Pulmonary artery endothelial cell (primary cell): ENCODE measurements around the gene PFN3. TPM values are rescaled to one million over a fixed set of nuclear protein-coding genes. Genes with fewer than 3 reads are reported as not detected.
"Not testable (repeated sequence)": the region's sequence is repeated elsewhere in the genome, so short reads cannot be mapped to it uniquely, and the experiment has no call there.

Experiments used
- DNase-seq: peaks from one replicate; pipeline ENCODE4 v3.0.0-alpha.2; 2011; ENCODE audit warnings: low read depth, low spot score
- total RNA-seq: library from RNA; depleted of rRNA; stranded (reverse); fragments of >200 nt; gene quantifications from 2 replicates; pipeline ENCODE4 v1.2.3, GENCODE V29; 2014

PFN3 gene
- total RNA-seq, 1 donor from 2014 or later, result not detected

DNA sequence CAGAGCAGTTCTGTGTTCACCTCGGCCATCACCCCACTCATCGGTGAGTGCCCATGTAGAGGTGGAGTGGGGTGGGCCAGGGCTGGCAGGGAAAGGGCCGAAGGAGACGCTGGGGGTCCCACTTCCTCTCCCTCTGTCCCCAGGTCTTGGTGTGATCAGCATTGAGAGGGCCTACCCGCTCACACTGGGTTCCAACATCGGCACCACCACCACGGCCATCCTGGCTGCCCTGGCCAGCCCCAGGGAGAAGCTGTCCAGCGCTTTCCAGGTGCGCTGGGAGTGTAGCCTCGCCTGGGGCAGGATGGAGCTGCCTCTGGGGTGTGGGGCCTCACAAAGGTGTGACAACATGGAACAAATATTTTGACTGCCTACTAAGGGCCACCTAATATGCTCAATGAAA lies 3.7 kb downstream of the PFN3 start:
- no peak for DNase-seq

DNA sequence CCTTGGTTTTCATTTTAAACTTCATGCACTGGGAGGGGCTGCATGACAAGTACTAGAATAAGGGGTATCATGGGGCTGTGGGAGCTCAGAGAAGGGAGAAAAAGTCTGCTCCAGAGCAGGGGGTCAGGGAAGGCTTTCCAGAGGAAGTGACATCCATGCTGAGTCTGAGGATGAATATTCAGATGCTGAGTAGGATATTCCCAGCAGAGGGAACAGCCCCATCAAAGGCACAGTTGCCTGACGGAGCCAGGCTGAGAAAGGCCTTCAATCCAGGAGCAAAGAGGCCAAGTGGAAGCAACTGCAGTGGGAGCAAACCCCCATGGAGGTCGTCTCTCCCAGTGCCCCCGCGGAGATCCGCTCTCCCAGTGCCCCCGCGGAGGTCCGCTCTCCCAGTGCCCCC lies 4.4 kb downstream of the PFN3 start:
- no peak for DNase-seq

GRCh38 chr5:177393990-177394389 lies 6.5 kb downstream of the PFN3 start:
- DNase-seq, result no peak

DNA sequence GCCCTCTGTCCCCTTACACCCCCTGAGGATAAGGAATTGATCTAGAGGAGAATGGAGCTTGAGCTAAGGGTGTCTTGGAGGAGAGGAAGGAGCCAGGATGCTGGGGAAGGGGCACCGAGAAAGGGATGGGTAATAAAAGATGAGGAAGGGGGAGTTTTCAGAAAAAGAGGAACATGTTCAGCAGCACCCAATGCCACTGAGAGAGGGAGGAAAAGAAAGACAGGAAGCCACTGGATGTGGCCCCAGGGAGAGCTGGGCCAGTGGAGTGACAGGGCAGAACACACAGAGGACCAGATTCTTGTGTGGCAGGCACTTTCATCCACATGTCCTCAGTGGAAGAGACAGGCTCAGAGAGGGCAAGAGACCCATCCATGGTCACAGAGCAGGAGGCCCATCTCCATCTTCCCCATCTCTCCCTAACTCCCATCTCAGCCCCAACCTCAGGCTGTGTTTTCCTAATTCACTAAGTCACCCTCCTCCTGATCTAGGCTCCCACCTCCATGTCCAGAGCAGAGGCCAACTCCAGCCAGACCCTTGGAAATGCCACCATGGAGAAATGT lies 7.2 kb downstream of the PFN3 start:
- no peak for DNase-seq

DNA sequence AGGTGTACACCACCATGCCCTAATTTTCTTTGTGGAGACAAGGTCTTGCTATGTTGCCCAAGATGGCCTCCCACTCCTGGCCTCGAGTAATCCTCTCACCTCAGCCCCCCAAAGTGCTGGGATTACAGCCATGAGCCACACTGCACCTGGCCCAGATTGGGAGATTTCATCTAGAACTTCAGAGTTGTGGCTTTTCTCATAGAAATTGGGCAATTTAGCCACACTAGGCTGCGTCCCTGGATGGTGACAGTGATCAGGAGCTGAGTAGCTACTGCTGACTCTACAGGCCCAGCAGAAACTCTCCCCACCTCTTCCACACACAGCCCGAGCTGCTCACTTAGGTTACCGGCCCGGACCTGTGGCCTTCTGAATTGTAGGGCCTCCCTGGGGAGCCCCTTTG lies 7.7 kb downstream of the PFN3 start:
- DNase-seq, result no peak

- peak; percentile 32 for DNase-seq
Measured at GRCh38 chr5:177390363-177391300, 9.8 kb downstream of the PFN3 start.

- DNase-seq, result no peak
Measured at GRCh38 chr5:177389241-177390169, 11.0 kb downstream of the PFN3 start.

DNA sequence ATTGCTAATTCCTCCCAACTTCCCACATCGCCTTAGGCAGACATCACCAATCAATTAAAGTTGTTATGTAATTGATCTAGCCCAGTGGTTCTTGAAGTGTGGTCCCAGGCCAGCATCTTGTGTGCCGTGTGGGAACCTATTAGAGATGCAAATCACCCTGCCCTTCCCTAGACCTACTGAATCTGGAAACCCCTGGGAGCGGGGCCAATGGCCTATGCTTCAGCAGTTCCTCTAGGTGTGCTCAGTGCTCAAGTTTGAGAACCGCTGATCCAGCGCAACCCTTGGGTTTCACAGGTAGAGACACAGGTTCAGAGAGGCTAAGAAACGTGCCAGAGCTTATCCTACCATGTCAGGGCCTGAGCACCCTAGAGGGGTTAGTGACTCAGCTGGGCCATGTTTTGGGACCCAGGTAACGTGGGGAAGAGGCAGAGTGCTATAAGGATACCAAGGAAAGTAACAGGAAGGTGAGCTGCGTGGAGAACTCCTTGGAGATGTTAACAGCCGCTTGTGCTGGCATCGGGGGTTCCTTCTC lies 11.9 kb downstream of the PFN3 start:
- DNase-seq, result no peak

GRCh38 chr5:177387405-177387804 lies 13.1 kb downstream of the PFN3 start:
- DNase-seq, result no peak

DNA sequence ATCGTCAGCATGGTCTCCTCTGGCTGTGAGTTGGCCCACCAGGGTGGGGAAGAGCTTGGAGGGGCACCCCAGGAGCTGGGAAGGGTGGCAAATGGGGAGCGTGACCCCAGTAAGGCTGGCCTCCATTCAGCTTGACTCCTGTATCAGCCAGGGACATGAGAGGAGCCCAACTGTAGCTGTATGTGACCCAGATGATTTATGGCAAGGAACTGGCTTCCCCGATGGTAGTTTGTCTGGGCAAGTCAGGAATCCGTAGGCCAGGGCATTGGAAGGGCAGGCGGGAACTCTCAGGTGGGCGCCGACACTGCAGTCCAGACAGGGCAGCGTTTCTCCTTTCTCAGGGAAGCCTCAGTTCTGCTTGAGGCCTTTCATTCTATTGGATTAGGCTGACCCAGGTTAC lies 13.9 kb downstream of the PFN3 start:
- no peak for DNase-seq

GRCh38 chr5:177385720-177386119 lies 14.7 kb downstream of the PFN3 start:
- DNase-seq, result no peak

GRCh38 chr5:177384134-177384533 lies 16.3 kb downstream of the PFN3 start, which contains the start of gene SLC34A1:
TSS of gene SLC34A1 (plus strand) at chr5:177384434. CDS start at chr5:177385742, 1,308 bp downstream.
- DNase-seq, result no peak

- no peak for DNase-seq
Measured at GRCh38 chr5:177383181-177383580, 17.3 kb downstream of the PFN3 start.

- no peak for DNase-seq
Measured at GRCh38 chr5:177382423-177383029, 17.9 kb downstream of the PFN3 start.

DNA sequence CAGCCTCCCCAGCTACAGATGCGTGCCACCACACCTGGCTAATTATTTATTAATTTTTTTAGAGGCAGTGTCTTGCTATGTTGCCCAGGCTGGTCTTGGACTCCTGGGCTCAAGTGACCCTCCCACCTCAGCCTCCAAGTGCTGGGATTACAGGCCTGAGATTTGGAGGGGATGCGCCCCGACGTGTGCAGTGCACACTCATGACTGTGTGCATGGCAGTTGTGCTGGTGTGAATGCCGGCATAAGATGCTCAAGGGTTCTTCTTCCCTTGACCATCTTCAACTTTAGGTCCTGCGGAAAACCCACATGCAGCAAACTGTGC lies 19.7 kb downstream of the PFN3 start:
- no peak for DNase-seq

DNA sequence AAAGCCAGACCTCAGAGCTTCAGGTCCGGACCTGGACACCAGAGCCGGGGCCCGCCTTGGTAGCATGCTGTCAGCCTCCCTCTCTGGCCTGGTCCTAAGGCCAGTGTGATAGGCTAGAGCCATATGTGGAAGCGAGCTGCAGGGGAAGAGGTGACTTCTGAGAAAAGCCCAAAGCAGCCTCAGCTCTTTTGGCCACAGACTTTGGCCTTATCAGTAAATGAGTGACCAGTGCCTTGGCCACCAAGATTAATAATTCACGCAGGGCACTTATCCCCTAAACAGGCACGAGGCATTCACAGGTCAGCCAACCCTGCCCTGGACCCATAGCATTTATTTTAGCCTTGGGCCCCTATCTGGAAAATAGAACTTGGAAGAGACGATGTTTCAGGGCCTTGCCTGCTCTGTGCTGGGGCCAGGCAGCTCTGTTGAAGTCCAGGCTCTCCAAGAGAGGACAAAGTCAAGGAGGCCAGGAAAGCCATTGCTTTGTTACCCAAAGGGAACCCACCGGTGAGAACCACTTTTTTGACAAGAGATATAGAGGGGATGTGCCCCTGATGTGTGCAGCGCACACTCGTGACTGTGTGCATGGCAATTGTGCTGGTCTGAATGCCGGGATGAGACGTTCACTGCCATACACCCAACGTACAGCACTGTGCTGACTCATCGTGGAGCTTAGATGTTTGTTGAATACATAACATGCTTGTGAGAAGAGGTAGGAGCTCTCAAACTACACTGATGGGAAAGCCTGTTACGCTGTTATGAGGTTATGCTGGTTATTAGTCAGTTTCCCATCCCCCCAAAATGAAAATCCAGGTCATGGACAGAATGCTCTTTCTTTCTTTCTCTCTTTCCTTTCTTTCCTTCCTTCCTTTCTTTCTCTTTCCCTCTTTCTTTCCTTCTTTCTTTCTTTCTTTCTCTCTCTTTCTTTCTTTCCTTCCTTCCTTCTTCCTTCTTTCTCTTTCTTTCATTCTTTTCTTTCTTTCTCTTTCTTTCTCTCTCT lies 21.3 kb downstream of the PFN3 start:
- no peak for DNase-seq

DNA sequence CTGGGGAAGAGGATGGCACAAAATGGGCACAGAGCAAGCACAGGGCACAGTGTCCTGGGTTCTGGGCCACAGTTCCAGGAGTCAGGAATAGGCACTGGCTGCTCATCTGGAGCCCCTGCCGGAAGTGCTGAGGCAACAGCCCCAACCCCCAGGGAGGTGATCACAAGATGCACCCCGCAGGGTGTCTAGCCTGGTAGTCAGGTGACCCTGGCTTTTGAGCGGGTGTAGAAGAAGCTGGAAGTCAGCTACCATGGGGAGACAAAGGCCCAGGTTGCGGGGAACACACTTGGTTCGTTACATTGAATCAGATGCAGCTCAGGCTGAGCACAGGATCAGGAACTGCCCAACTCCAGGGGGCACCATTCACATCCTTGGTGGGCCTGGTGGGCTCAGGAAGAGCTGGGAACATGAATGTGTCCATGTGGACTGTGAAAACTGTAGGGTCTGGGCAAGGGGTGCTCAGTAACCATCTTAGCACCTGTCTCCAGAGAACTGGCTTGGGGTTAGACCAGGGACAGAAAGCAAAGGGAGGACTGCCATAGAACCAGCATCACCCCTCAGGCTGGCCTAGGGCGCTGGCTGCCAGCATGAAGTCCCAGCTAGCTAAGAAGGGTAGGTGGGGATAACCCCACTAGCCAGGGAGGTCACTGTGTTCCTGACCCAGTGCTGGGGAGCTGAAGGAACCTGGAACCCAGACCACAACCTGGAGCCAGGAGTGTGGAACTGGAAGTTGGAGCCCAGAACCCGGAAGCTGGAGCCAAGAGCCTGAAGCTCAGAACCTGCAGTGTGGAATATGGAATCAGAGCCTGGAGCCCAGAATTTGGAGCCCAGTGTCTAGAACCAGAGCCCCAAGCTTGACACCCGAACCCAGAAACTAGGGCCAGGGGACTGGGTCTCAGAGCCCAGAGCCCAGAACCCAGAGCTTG lies 22.3 kb downstream of the PFN3 start:
- DNase-seq, result no peak

GRCh38 chr5:177376107-177376506 lies 24.4 kb downstream of the PFN3 start:
- no peak for DNase-seq

DNA sequence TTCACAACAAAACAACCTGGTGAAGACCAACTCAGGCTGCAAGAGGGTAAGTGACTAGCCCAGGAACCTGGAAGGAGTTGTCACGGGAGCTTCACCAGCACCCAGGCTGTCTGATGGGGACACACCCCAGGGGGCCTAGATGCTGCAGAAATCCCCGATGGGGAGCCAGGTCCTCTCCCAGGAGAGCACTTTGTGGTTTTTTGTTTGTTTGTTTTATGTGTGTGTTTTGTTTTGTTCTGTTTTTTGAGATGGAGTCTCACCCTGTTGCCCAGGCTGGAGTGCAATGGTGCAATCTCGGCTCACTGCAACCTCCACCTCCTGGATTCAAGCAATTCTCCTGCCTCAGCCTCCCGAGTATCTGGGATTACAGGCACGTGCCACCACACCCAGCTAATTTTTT lies 24.9 kb downstream of the PFN3 start:
- DNase-seq, result not testable (repeated sequence)
